Measurements from ENCODE around the gene SPDYE16. TPM values are rescaled to one million over a fixed set of nuclear protein-coding genes. Genes with fewer than 3 reads are reported as not detected.
"Not testable (repeated sequence)": the region's sequence is repeated elsewhere in the genome, so short reads cannot be mapped to it uniquely, and the experiment has no call there.

SPDYE16 gene
- total RNA-seq, 1 experiment from 2014 or later, result not detected

DNA sequence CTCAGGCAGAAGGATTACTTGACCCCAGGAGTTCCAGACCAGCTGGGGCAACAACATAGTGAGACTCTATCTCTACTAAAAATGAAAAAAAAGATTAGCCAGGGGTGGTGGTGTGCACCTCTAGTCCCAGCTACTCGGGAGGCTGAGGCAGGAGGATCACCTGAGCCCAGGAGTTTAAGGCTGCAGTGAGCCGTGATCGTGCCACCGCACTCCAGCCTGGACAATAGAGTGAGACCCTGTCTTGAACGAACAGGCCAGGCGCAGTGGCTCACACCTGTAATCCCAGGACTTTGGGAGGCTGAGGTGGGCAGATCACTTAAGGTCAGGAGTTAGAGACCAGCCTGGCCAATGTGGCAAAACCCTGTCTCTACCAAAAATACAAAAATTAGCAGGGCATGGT, 26.2 kb downstream of the SPDYE16 start:
- not testable (repeated sequence) for H3K4me1 Mint-ChIP-seq; H3K14ac ChIP-seq (ENCODE audit: insufficient read depth, low read length); H2AK5ac ChIP-seq (ENCODE audit: insufficient read length, low read length); H2BK12ac ChIP-seq (ENCODE audit: insufficient read length, low read depth, low read length); H3K27ac ChIP-seq (ENCODE audit: insufficient read length, low read depth, low read length); H3K23me2 ChIP-seq (ENCODE audit: insufficient read length, low read depth, low read length, poor library complexity, severe bottlenecking); H3K4me3 Mint-ChIP-seq; H4K8ac ChIP-seq (replicated peaks; ENCODE audit: insufficient read length, low read depth, low read length); H4K20me1 ChIP-seq (ENCODE audit: control insufficient read depth, insufficient read depth, insufficient read length); H4K5ac ChIP-seq (ENCODE audit: insufficient read length, low read depth, low read length); H4K91ac ChIP-seq (ENCODE audit: insufficient read length, low read depth, low read length); H3K9me3 ChIP-seq (ENCODE audit: control insufficient read depth, low read depth, low read length); H3K9me3 Mint-ChIP-seq; H3K18ac ChIP-seq (ENCODE audit: insufficient read length, low read depth, low read length); H3K27me3 Mint-ChIP-seq (ENCODE audit: low read depth); H3K9ac ChIP-seq (ENCODE audit: extremely low read depth, insufficient read length, low read length); H3K79me2 ChIP-seq (ENCODE audit: insufficient read depth, low read length); H3K4ac ChIP-seq (ENCODE audit: low read depth, low read length); H3K36me3 Mint-ChIP-seq (ENCODE audit: insufficient read depth in 1 of 3, low read depth in 3 of 3); H3T11ph ChIP-seq (ENCODE audit: low read length); H2BK15ac ChIP-seq (ENCODE audit: low read depth, low read length); DNase-seq; H3K27ac Mint-ChIP-seq; H3K4me2 ChIP-seq (ENCODE audit: insufficient read depth, insufficient read length, low read length); H2BK5ac ChIP-seq (ENCODE audit: insufficient read length, low read length); H3K4me1 ChIP-seq (ENCODE audit: insufficient read depth, low read length); H3K79me1 ChIP-seq (ENCODE audit: insufficient read depth, low read depth, low read length, poor library complexity, severe bottlenecking); H2AFZ ChIP-seq (ENCODE audit: low read length); H3K23ac ChIP-seq (ENCODE audit: insufficient read length, low read depth, low read length); H2BK120ac ChIP-seq (ENCODE audit: low read depth, low read length, poor library complexity, severe bottlenecking); H3K27me3 ChIP-seq (ENCODE audit: insufficient read depth, low read length); H2BK20ac ChIP-seq (ENCODE audit: low read depth, low read length, poor library complexity, severe bottlenecking); H3K56ac ChIP-seq (ENCODE audit: insufficient read length, low read depth, low read length)
- WGBS (ENCODE audit: extremely low coverage, insufficient read length, low lambda C conversion rate), result no CpG with 5 or more reads among the region's 6 CpGs
